Body of pancreas (tissue), 4 donors: ENCODE data around the gene GALNT2. TPM values are rescaled to one million over a fixed set of nuclear protein-coding genes. Genes with fewer than 3 reads are reported as not detected.

ENCODE experiments used
- ATAC-seq: fragments of 150-250 bp; one replicate; pipeline ENCODE4 v1.9.1; 2016
- DNase-seq, 4 donors: peaks; one replicate each; pipeline ENCODE4 v3.0.0-alpha.2; 2019
- H3K27ac ChIP-seq, 4 donors: fragments of 200-600 bp; sonication (generic); 1 replicate in 3 of 4; 2 replicates in 1 of 4; pipeline versions ENCODE4 v1.5.1 to v1.6.1; 2016 to 2019; ENCODE audit warnings: mild to moderate bottlenecking in 1 of 4, mixed read lengths in 1 of 4, moderate library complexity in 1 of 4
- H3K27me3 ChIP-seq, 2 donors: fragments of 200-600 bp; sonication (generic); one replicate each; pipeline ENCODE4 v1.6.0; 2016; ENCODE audit warnings: mild to moderate bottlenecking in 1 of 2
- H3K36me3 ChIP-seq, 2 donors: fragments of 200-600 bp; sonication (generic); replicated peaks in 1 of 2; 2 replicates each; pipeline ENCODE4 v1.5.1; 2016; ENCODE audit warnings: low read depth in 2 of 2; ENCODE audit not compliant: insufficient read depth in 1 of 2
- H3K4me1 ChIP-seq: fragments of 200-600 bp; sonication (generic); one replicate; pipeline ENCODE4 v1.6.0; 2016
- H3K4me3 ChIP-seq, 2 donors: fragments of 200-600 bp; sonication (generic); 1 replicate in 1 of 2; 2 replicates in 1 of 2; pipeline ENCODE4 v1.5.1; 2016 to 2019
- H3K9me3 ChIP-seq, 3 donors: fragments of 200-600 bp; sonication (generic); 1 replicate in 2 of 3; 2 replicates in 1 of 3; pipeline ENCODE4 v1.5.1; 2016
- POLR2A ChIP-seq, 3 donors: fragments of 450-650 bp; IDR thresholded peaks; one replicate each; pipeline ENCODE4 v1.6.1; 2016; ENCODE audit warnings: antibody characterized with exemption in 3 of 3, mild to moderate bottlenecking in 2 of 3
- WGBS, 2 donors: methylation state at CpG; one replicate each; pipeline ENCODE4 v1.1.5; 2017; 5-methylcytosine and 5-hydroxymethylcytosine counted together
- intact Hi-C: fragments of 100-400 bp; cut with DNase I; formaldehyde crosslinking; loops from one replicate; pipeline ENCODE4 v1.15.1; 2023
- total RNA-seq, 2 donors: library from RNA; depleted of rRNA; stranded (reverse); fragments of >200 nt; gene quantifications; one replicate each; pipeline ENCODE4 v1.1.0, GENCODE V29; 2016
- TF ChIP-seq, protein P1 (sequence below), 7 experiments: fragments of 450-650 bp in 4 of 7; fragments of 200-600 bp in 3 of 7; sonication (generic) in 3 of 7; IDR thresholded peaks; one replicate each; pipeline ENCODE4 v1.5.1; 2016 to 2019; ENCODE audit warnings: antibody characterized with exemption in 7 of 7

Gene GALNT2
- total RNA-seq, 2 donors from 2014 or later: 45.9 to 68.6 TPM

DNA sequence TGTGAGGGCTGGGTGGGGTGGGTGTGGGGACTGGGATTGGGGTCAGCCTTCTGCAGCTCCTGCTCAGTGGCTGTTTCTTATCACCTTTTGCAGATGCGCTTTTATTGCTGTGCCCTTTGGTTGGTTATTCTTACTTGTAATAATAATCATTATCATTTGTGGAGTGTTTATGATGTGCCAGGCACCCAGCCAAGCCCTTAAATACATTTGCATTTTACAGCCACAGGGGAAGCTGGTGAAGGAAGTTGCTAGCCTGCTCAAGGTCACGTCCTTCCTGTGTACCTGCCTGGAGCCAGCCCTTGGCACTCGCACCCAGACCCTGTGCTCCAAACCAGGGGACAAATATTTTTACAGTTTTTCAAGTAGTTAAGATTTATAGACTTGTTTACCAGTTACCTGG lies 215.1 kb downstream of the GALNT2 start:
- Histone ChIP-seq H3K36me3 (peaks cover 0 to 16% of the 10 kb centered on the region in 2 donors), H3K4me3 (no peak overlapping the region), H3K27ac (peak overlapping the region in 2 of 4 donors; percentile 72 to 81), H3K27me3 (no peaks in the 10 kb centered on the region), H3K9me3 (no peaks in the 10 kb centered on the region), H3K4me1 (peaks cover 36% of the 10 kb centered on the region)
- peak; percentile 36 to 68 (median 58) for DNase-seq
- no peak for ATAC-seq
- TF ChIP-seq, protein P1, sequence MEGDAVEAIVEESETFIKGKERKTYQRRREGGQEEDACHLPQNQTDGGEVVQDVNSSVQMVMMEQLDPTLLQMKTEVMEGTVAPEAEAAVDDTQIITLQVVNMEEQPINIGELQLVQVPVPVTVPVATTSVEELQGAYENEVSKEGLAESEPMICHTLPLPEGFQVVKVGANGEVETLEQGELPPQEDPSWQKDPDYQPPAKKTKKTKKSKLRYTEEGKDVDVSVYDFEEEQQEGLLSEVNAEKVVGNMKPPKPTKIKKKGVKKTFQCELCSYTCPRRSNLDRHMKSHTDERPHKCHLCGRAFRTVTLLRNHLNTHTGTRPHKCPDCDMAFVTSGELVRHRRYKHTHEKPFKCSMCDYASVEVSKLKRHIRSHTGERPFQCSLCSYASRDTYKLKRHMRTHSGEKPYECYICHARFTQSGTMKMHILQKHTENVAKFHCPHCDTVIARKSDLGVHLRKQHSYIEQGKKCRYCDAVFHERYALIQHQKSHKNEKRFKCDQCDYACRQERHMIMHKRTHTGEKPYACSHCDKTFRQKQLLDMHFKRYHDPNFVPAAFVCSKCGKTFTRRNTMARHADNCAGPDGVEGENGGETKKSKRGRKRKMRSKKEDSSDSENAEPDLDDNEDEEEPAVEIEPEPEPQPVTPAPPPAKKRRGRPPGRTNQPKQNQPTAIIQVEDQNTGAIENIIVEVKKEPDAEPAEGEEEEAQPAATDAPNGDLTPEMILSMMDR (IDR thresholded peaks at IDR 0.05): no peak
- no peak for TF ChIP-seq POLR2A (IDR thresholded peaks at IDR 0.05)
- WGBS, 2 donors: 14 to 29% methylated on average over 3 of the region's 3 CpGs
- intact Hi-C loops: no loop called here

DNA sequence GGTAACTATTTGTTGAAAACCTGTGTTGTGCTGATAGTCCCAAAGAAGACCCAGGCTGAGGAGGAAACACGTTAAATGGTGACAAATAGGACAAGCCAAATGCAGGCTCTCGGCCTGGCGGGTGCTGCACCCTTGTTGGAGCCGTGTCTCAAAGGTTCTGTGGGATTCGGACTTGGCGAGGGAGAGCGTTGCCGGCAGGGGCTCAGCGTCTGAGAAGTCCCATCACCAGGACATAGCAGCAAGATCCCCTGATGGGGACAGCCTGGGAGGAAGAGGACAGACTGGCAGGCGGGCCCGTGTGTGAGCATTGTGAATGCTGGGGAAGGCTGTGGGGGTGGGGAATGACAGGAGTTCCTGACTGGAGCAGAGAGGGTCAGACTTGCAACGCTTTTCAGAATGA lies 216.6 kb downstream of the GALNT2 start:
- TF ChIP-seq POLR2A (IDR thresholded peaks at IDR 0.05): no peak
- TF ChIP-seq, protein P1 (IDR thresholded peaks at IDR 0.05): no peak
- no peaks in the 10 kb centered on the region for H3K27me3 ChIP-seq
- intact Hi-C loops: no loop called here
- H3K4me3 ChIP-seq: no peak overlapping the region
- no peaks in the 10 kb centered on the region for H3K9me3 ChIP-seq
- DNase-seq: peak in 1 of 4 donors; percentile 11
- no peak for ATAC-seq
- peaks cover 30% of the 10 kb centered on the region for H3K4me1 ChIP-seq
- no peak overlapping the region for H3K27ac ChIP-seq
- H3K36me3 ChIP-seq: peaks cover 0 to 10% of the 10 kb centered on the region in 2 donors
- 89 to 95% methylated on average over 12 of the region's 12 CpGs for WGBS, 2 donors

DNA sequence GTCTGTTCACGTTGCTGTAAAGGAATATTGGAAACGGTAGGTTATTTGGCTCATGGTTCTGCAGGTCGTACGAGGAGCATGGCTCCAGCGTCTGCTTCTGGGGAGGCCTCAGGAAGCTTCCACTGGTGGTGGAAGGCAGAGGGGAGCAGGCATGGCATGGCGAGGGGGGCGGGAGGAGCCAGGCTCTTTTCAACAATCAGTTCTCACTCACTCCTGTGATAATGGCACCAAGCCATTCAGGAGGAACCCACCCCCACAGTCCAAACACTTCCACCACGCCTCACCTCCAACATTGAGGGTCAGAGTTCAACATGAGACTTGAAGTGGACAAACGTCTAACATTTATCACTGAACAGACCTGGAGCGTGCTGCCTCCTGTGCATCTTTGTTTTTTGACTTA lies 217.9 kb downstream of the GALNT2 start:
- no peak for ATAC-seq
- H3K9me3 ChIP-seq: no peaks in the 10 kb centered on the region
- no peaks in the 10 kb centered on the region for H3K27me3 ChIP-seq
- H3K4me1 ChIP-seq: peaks cover 30% of the 10 kb centered on the region
- intact Hi-C loops: no loop called here
- TF ChIP-seq, protein P1 (IDR thresholded peaks at IDR 0.05): no peak
- no peak for TF ChIP-seq POLR2A (IDR thresholded peaks at IDR 0.05)
- peak in 1 of 4 donors; percentile 10 for DNase-seq
- H3K27ac ChIP-seq: no peak overlapping the region
- peaks cover 0 to under 1% of the 10 kb centered on the region in 2 donors for H3K36me3 ChIP-seq
- 69 to 72% methylated on average over 7 to 9 of the region's 10 CpGs for WGBS, 2 donors
- no peak overlapping the region for H3K4me3 ChIP-seq

DNA sequence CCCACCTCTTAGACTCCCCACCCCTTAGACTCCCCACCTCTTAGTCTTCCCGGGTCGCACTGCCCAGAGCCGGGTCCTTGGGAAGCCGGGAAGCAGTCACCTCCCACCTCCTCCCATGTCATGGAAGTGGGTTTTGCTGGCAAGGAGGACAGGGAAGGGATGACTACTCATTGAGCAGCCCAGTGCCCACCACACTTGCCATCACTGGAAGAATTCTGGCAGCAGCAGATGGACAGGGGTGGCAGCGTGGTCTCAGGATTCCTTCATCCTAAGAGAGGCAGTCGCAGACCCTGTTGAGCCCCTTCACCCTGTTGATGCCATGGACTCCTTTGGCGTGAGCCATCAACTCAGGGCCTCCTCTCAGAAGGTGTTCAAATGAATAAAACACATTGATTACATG lies 218.3 kb downstream of the GALNT2 start:
- no peaks in the 10 kb centered on the region for H3K9me3 ChIP-seq
- WGBS, 2 donors: 79 to 88% methylated on average over 6 to 7 of the region's 7 CpGs
- H3K27me3 ChIP-seq: no peaks in the 10 kb centered on the region
- TF ChIP-seq POLR2A (IDR thresholded peaks at IDR 0.05): no peak
- TF ChIP-seq, protein P1 (IDR thresholded peaks at IDR 0.05): no peak
- H3K27ac ChIP-seq: no peak overlapping the region
- no peak for ATAC-seq
- peaks cover 25% of the 10 kb centered on the region for H3K4me1 ChIP-seq
- H3K36me3 ChIP-seq: no peaks in the 10 kb centered on the region
- intact Hi-C loops: no loop called here
- no peak overlapping the region for H3K4me3 ChIP-seq
- peak in 2 of 4 donors; percentile 5 to 9 for DNase-seq

DNA sequence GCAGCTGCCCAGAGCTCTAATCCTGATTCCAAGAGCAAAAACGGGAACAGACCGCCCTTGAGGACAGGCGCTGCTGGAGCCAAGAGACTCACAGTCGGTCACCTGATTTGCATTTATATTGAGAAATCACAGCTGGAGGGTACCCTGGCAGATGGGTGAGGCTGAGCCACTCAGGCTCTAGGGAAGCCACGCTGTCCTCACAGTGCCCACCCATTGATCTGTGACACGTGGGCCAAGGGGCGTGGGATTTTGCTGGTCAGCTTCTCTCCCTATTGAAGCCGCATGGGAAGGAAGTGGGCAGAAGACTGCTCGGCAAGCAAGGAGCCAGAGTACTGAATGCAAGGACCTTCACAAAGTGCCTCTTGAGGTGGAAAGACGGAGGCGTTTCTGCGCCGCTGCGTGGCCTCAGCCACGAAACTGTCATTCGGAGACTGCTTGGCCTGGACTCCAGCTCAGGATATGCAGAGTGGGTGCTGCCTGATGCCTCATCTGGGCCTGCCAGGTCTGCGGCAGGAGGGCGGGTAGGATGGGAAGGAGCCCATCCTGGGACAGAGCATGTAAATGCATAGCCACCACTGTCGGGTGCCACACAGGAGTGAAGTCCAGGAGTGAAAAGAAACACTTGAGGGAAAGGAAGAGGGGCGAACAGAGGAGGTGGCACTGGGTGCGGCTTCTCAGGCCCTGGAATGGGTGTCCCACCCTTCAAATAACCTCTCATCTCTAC lies 219.3 kb downstream of the GALNT2 start:
- Histone ChIP-seq H3K4me1 (peaks cover 15% of the 10 kb centered on the region), H3K27me3 (no peaks in the 10 kb centered on the region), H3K9me3 (no peaks in the 10 kb centered on the region), H3K27ac (no peak overlapping the region), H3K36me3 (no peaks in the 10 kb centered on the region), H3K4me3 (no peak overlapping the region)
- no peak for ATAC-seq
- TF ChIP-seq POLR2A (IDR thresholded peaks at IDR 0.05): no peak
- TF ChIP-seq, protein P1 (IDR thresholded peaks at IDR 0.05): no peak
- peak in 1 of 4 donors; percentile 13 for DNase-seq
- intact Hi-C loops: no loop called here
- 79 to 85% methylated on average over 18 to 21 of the region's 21 CpGs for WGBS, 2 donors
